Measurements from ENCODE around the gene CACNA1H.

Gene CACNA1H

GRCh38 chr16:1150511-1150982 lies 2.4 kb upstream of the CACNA1H start:
- ChIA-PET POLR2A (no interaction called here), CTCF (interaction anchor here (0.6 to 0.7 kb wide), 2 partner anchors 134 to 615 kb away, joined by 3 to 5 read pairs; no protein-coding TSS in a partner anchor)
- DNase-seq (ENCODE audit: extremely low spot score), result peak; percentile 53

GRCh38 chr16:1151424-1152122 lies 1.3 kb upstream of the CACNA1H start:
- DNase-seq (ENCODE audit: extremely low spot score), result no peak
- CTCF ChIA-PET, result no interaction called here
- no peak for TF ChIP-seq FOXA1 (IDR thresholded peaks at IDR 0.05)
- POLR2A ChIA-PET, result no interaction called here

More at GRCh38 chr16:1150511-1150982, 2.4 kb upstream of the CACNA1H start:
- no peak for TF ChIP-seq BHLHE40 (IDR thresholded peaks at IDR 0.05; ENCODE audit: borderline replicate concordance)
- no peak for TF ChIP-seq ARNT (IDR thresholded peaks at IDR 0.05)
- TF ChIP-seq SP1 (IDR thresholded peaks at IDR 0.05), result no peak
- TF ChIP-seq NFRKB (IDR thresholded peaks at IDR 0.05), result no peak
- no peak for TF ChIP-seq FOXM1 (IDR thresholded peaks at IDR 0.05; ENCODE audit: borderline replicate concordance)
- TF ChIP-seq LEF1 (IDR thresholded peaks at IDR 0.05; ENCODE audit: borderline replicate concordance), result no peak

GRCh38 chr16:1152123-1152638 lies 725 bp upstream of the CACNA1H start:
- POLR2A ChIA-PET, result no interaction called here
- CTCF ChIA-PET, result no interaction called here
- no peak for TF ChIP-seq PKNOX1 (IDR thresholded peaks at IDR 0.05)
- no peak for TF ChIP-seq FOXK2 (IDR thresholded peaks at IDR 0.05)
- no peak for TF ChIP-seq TARDBP (IDR thresholded peaks at IDR 0.05)
- no peak for TF ChIP-seq SP1 (IDR thresholded peaks at IDR 0.05)
- TF ChIP-seq ELF4 (IDR thresholded peaks at IDR 0.05), result no peak
- no peak for TF ChIP-seq ARNT (IDR thresholded peaks at IDR 0.05)
- TF ChIP-seq L3MBTL2 (conservative IDR thresholded peaks at IDR 0.05), result no peak
- no peak for TF ChIP-seq SUZ12 (IDR thresholded peaks at IDR 0.05)
- peak; percentile 33 for DNase-seq (ENCODE audit: extremely low spot score)

GRCh38 chr16:1153480-1154160 lies 714 bp downstream of the CACNA1H start:
- POLR2A ChIA-PET, result no interaction called here
- DNase-seq (ENCODE audit: extremely low spot score), result no peak
- TF ChIP-seq TARDBP (IDR thresholded peaks at IDR 0.05) (no peak), FOXK2 (IDR thresholded peaks at IDR 0.05) (no peak), ARNT (IDR thresholded peaks at IDR 0.05) (no peak), L3MBTL2 (conservative IDR thresholded peaks at IDR 0.05) (no peak)
- CTCF ChIA-PET, result no interaction called here

- no peak for TF ChIP-seq BHLHE40 (IDR thresholded peaks at IDR 0.05; ENCODE audit: borderline replicate concordance)
- no peak for TF ChIP-seq FOXK2 (IDR thresholded peaks at IDR 0.05)
- TF ChIP-seq NFRKB (IDR thresholded peaks at IDR 0.05), result no peak
- TF ChIP-seq ZNF384 (IDR thresholded peaks at IDR 0.05), result no peak
- TF ChIP-seq FOXM1 (IDR thresholded peaks at IDR 0.05; ENCODE audit: borderline replicate concordance), result no peak
- TF ChIP-seq PKNOX1 (IDR thresholded peaks at IDR 0.05), result no peak
- no peak for TF ChIP-seq SP1 (IDR thresholded peaks at IDR 0.05)
- TF ChIP-seq LEF1 (IDR thresholded peaks at IDR 0.05; ENCODE audit: borderline replicate concordance), result no peak
- TF ChIP-seq SUZ12 (IDR thresholded peaks at IDR 0.05), result no peak
- TF ChIP-seq HDGF (IDR thresholded peaks at IDR 0.05; ENCODE audit: borderline replicate concordance), result no peak
- TF ChIP-seq CTBP1 (IDR thresholded peaks at IDR 0.05; ENCODE audit: borderline replicate concordance), result no peak
- TF ChIP-seq ELF4 (IDR thresholded peaks at IDR 0.05), result no peak
- no peak for DNase-seq (ENCODE audit: extremely low spot score)
- ChIA-PET CTCF (no interaction called here), POLR2A (no interaction called here)
Observed at GRCh38 chr16:1154291-1154886, 1.5 kb downstream of the CACNA1H start.

GRCh38 chr16:1154887-1155331 lies 2.0 kb downstream of the CACNA1H start:
- CTCF ChIA-PET, result no interaction called here
- no peak for DNase-seq (ENCODE audit: extremely low spot score)

More at GRCh38 chr16:1154887-1155331, 2.0 kb downstream of the CACNA1H start:
- POLR2A ChIA-PET, result no interaction called here
- no peak for TF ChIP-seq LEF1 (IDR thresholded peaks at IDR 0.05; ENCODE audit: borderline replicate concordance)
- TF ChIP-seq CTBP1 (IDR thresholded peaks at IDR 0.05; ENCODE audit: borderline replicate concordance), result no peak
- no peak for TF ChIP-seq TARDBP (IDR thresholded peaks at IDR 0.05)
- TF ChIP-seq FOXK2 (IDR thresholded peaks at IDR 0.05), result no peak
- no peak for TF ChIP-seq SP1 (IDR thresholded peaks at IDR 0.05)
- TF ChIP-seq ZNF384 (IDR thresholded peaks at IDR 0.05), result no peak
- no peak for TF ChIP-seq NFRKB (IDR thresholded peaks at IDR 0.05)
- TF ChIP-seq FOXM1 (IDR thresholded peaks at IDR 0.05; ENCODE audit: borderline replicate concordance), result no peak
- TF ChIP-seq ARNT (IDR thresholded peaks at IDR 0.05), result no peak
- no peak for TF ChIP-seq SUZ12 (IDR thresholded peaks at IDR 0.05)
